Bronchial epithelial cell (primary cell): ENCODE measurements around the gene ALDH9A1. TPM values are rescaled to one million over a fixed set of nuclear protein-coding genes. Genes with fewer than 3 reads are reported as not detected.
"Not testable (repeated sequence)": the region's sequence is repeated elsewhere in the genome, so short reads cannot be mapped to it uniquely, and the experiment has no call there.

Experiments
- DNase-seq: peaks from one replicate; pipeline ENCODE4 v3.0.0-alpha.2; 2010; ENCODE audit warnings: low read depth
- FAIRE-seq: peaks from 2 replicates; lab custom pipeline; 2011; peaks lifted over from hg19 to GRCh38; lab: Jason Lieb, UNC
- H3K27me3 ChIP-seq: 2 replicates; pipeline ENCODE4 v1.5.1; 2011; ENCODE audit warnings: low read length; ENCODE audit not compliant: control insufficient read depth, insufficient read depth
- H3K36me3 ChIP-seq: 2 replicates; pipeline ENCODE4 v1.5.1; 2011; ENCODE audit warnings: low read length; ENCODE audit not compliant: control insufficient read depth, insufficient read depth
- H3K4me3 ChIP-seq: 2 replicates; pipeline ENCODE4 v1.5.1; 2011; ENCODE audit warnings: mild to moderate bottlenecking, low read depth, low read length, control low read depth
- CTCF ChIP-seq: IDR thresholded peaks from 2 replicates; pipeline ENCODE4 v1.5.1; 2011; ENCODE audit warnings: mild to moderate bottlenecking, moderate library complexity, low read length, control low read depth, inconsistent platforms; ENCODE audit not compliant: insufficient read depth, severe bottlenecking
- total RNA-seq: library from RNA; depleted of rRNA; stranded (reverse); fragments of >200 nt; gene quantifications from 2 replicates; pipeline ENCODE4 v1.2.1, GENCODE V29; 2014

The ALDH9A1 gene
- total RNA-seq, 1 donor from 2014 or later: 44.0 TPM

GRCh38 chr1:165683848-165684485 is 14.4 kb downstream of the ALDH9A1 start:
- TF ChIP-seq CTCF: no peak
- Histone ChIP-seq H3K36me3 (peaks cover 10% of the 10 kb centered on the region), H3K4me3 (no peak overlapping the region), H3K27me3 (no peaks in the 10 kb centered on the region)
- FAIRE-seq (no peak), DNase-seq (no peak)

DNA sequence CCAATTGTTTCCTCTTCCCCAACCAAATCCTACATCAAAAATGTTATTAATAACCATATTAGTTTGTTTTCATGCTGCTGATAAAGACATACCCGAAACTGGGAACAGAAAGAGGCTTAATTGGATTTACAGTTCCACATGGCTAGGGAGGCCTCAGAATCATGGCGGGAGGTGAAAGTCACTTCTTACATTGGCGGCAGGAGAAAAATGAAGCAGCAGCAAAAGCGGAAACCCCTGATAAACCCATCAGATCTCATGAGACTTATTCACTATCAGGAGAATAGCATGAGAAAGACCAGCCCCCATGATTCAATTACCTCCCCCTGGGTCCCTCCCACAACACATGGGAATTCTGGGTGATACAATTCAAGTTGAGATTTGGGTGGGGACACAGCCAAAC is 17.6 kb downstream of the ALDH9A1 start:
- peaks cover 12% of the 10 kb centered on the region for H3K36me3 ChIP-seq
- not testable (repeated sequence) for H3K27me3 ChIP-seq, DNase-seq, FAIRE-seq, H3K4me3 ChIP-seq

- Histone ChIP-seq H3K4me3 (no peak overlapping the region), H3K36me3 (peaks cover 12% of the 10 kb centered on the region), H3K27me3 (no peaks in the 10 kb centered on the region)
- TF ChIP-seq CTCF: no peak
- no peak for DNase-seq
- no peak for FAIRE-seq
Measured at GRCh38 chr1:165680303-165680702, 18.1 kb downstream of the ALDH9A1 start.

DNA sequence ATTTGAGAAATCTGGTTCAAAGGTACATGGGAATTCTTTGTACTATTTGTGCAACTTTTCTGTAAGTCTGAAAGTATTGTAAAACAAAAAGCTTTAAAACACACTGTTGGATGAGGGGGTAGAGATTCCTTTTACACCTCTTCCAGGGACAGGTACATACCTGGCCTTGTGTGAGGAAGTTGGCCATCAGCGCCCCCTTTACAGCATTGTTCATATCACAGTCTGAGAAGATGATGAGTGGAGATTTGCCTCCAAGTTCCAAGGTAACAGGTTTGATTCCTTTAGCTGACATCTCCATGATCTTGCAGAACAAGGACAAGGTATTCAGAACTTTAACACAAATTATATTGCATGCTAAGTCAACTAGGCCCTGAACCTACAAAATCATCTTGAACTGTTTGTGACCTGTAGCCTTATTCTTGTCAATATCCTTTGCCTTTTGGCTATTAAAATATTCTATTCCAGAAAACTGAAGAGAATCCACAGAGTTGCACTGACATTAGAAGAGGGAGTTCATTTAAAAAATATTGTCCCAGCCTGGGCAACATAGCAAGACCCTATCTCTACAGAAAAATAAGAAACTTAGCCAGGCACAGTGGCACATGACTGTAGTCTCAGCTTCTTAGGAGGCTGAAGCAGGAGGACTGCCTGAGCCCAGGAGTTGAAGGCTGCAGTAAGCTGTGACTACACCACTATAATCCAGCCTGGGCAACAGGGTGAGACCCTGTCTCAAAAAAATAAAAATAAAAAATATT is 18.9 kb downstream of the ALDH9A1 start:
- DNase-seq (no peak), FAIRE-seq (no peak)
- H3K27me3 ChIP-seq: no peaks in the 10 kb centered on the region
- H3K4me3 ChIP-seq: no peak overlapping the region
- TF ChIP-seq CTCF: no peak
- H3K36me3 ChIP-seq: peaks cover 12% of the 10 kb centered on the region

GRCh38 chr1:165678509-165678908 is 19.9 kb downstream of the ALDH9A1 start:
- no peaks in the 10 kb centered on the region for H3K27me3 ChIP-seq
- TF ChIP-seq CTCF: no peak
- H3K36me3 ChIP-seq: peaks cover 12% of the 10 kb centered on the region
- no peak overlapping the region for H3K4me3 ChIP-seq
- no peak for FAIRE-seq
- DNase-seq: no peak

DNA sequence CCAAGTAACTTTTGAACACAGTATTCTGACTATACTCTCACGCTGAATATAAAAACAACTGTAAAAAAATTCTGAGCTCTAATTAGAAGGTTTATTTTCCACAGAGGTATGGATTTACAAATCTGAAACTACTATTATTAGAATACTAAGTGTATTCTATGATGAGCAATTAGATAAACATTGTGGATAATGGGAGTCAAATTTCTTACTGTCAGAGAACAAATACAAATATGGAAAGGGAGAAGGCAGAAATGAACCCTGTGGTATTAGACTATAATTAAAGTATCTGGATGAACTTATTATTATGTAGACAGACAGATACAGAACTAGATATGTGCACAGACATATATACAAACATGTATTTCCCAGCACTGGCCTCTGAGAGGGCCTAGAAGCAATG is 22.6 kb downstream of the ALDH9A1 start:
- DNase-seq (peak; percentile 35), FAIRE-seq (no peak)
- no peak for TF ChIP-seq CTCF
- H3K27me3 ChIP-seq: no peaks in the 10 kb centered on the region
- peaks cover 5% of the 10 kb centered on the region for H3K36me3 ChIP-seq
- no peak overlapping the region for H3K4me3 ChIP-seq
